ENCODE results near the gene GALR2. TPM values are rescaled to one million over a fixed set of nuclear protein-coding genes. Genes with fewer than 3 reads are reported as not detected.

Gene GALR2
- total RNA-seq, 4 donors from 2014 or later = 0.18 TPM; not detected in 3

- ATAC-seq = no peak
- TF ChIP-seq CTCF (IDR thresholded peaks at IDR 0.05 in 4 of 5, conservative IDR thresholded peaks at IDR 0.05 in 1 of 5) (no peak), POLR2A (IDR thresholded peaks at IDR 0.05) (no peak)
Measured at GRCh38 chr17:76088041-76088867, 13.7 kb downstream of the GALR2 start.

GRCh38 chr17:76088868-76089576 is 14.4 kb downstream of the GALR2 start:
- in situ Hi-C loops (cut with MboI; ENCODE audit: low sequenced_read_pairs in 4 of 4) = no loop called here
- DNase-seq (no peak), ATAC-seq (no peak)
- Histone ChIP-seq H3K27ac (no peak overlapping the region), H3K36me3 (peaks cover 0 to 96% of the 10 kb centered on the region in 2 donors), H3K4me1 (no peaks in the 10 kb centered on the region), H3K4me3 (no peak overlapping the region), H3K9me3 (no peaks in the 10 kb centered on the region), H3K27me3 (no peaks in the 10 kb centered on the region)
- intact Hi-C loops (cut with DNase I; ENCODE audit: low total_unique reads) = no loop called here
- TF ChIP-seq CTCF (IDR thresholded peaks at IDR 0.05 in 4 of 5, conservative IDR thresholded peaks at IDR 0.05 in 1 of 5) (no peak), POLR2A (IDR thresholded peaks at IDR 0.05) (no peak)

More at GRCh38 chr17:76088041-76088867, 13.7 kb downstream of the GALR2 start:
- no peaks in the 10 kb centered on the region for H3K9me3 ChIP-seq
- no peaks in the 10 kb centered on the region for H3K27me3 ChIP-seq
- H3K4me1 ChIP-seq = no peaks in the 10 kb centered on the region
- DNase-seq = no peak
- in situ Hi-C loops (cut with MboI; ENCODE audit: low sequenced_read_pairs in 4 of 4) (no loop called here), intact Hi-C loops (cut with DNase I; ENCODE audit: low total_unique reads) (no loop called here)
- no peak overlapping the region for H3K27ac ChIP-seq
- peaks cover 0 to 96% of the 10 kb centered on the region in 2 donors for H3K36me3 ChIP-seq
- no peak overlapping the region for H3K4me3 ChIP-seq

DNA sequence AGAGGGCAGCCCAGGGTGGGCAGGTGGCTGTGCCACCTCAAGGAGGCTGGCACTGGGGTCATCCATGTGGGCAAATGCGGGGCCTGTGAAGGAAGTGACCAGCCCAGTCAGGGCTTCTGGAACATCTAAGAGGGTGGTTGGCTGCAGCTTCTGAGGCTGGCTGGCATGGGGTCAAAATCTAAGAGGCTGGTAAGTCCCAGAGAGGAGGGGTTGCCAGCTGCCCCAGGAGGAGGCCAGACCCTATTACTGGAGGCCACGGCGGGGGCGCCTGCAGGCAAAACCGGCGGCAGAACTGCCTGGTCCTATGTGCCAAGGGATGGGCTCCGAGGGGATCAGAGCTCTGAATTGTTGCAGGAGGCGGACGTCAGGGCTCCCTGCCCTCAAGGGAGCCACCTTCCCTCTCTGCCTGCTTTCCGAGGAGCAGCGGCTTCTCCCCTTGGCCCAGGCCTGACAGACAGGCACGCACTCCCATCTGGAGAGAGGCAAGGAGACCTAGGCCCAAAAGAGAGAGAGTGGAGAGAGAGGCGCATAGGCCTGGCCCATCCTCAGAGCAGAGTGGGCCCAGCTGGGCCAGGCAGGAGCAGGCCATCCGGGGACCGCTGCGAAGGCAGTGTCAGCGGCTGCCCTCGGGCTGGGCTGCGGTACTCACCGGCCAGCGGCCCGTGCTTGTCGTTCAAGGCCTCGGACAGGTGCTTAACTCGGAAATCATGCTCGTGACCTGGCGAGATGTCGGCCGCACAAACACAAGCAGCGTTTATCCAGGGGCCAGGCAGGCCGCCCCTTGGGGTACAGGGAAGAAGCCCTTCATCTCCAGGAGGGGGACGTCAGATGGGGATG is 15.3 kb downstream of the GALR2 start:
- H3K4me1 ChIP-seq = no peaks in the 10 kb centered on the region
- in situ Hi-C loops (cut with MboI; ENCODE audit: low sequenced_read_pairs in 4 of 4) = no loop called here
- no peak overlapping the region for H3K4me3 ChIP-seq
- no peaks in the 10 kb centered on the region for H3K9me3 ChIP-seq
- no peak for ATAC-seq
- no peak for TF ChIP-seq CTCF (IDR thresholded peaks at IDR 0.05 in 4 of 5, conservative IDR thresholded peaks at IDR 0.05 in 1 of 5)
- TF ChIP-seq POLR2A (IDR thresholded peaks at IDR 0.05) = no peak
- H3K27me3 ChIP-seq = no peaks in the 10 kb centered on the region
- no peak for DNase-seq
- peaks cover 0 to 96% of the 10 kb centered on the region in 2 donors for H3K36me3 ChIP-seq
- intact Hi-C loops (cut with DNase I; ENCODE audit: low total_unique reads) = no loop called here
- no peak overlapping the region for H3K27ac ChIP-seq

DNA sequence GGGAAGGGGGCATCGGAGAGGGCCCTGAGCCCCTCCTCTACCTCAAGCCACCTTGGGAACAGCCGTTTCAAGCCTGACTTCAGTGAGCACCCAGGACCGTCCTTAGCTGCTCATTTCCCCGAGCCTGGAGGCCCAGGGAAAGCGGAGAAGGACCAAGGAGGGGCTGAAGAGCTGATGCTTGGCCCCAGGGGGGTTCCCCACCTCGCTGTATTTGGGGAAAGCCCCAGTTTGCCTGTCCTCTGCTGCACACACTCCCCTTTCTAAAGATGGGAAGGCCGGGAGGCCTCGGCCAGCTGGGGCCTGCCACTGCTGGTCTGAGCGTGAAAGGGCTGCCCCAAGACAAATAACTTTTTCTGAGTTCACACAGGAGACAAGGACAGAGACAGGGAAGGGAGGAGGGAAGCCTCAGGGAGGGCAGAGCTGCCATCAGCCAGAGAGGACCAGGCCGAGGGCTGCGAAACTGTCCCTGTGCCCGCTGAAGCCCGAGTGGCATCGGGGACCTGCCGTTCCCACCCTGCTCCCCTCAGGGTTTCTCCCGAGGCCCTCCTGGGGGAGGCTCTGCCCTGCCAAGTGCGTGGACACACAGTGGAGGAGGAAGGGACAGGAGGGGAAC is 16.0 kb downstream of the GALR2 start:
- no peak for DNase-seq
- intact Hi-C loops (cut with DNase I; ENCODE audit: low total_unique reads) = no loop called here
- Histone ChIP-seq H3K9me3 (no peaks in the 10 kb centered on the region), H3K27ac (no peak overlapping the region), H3K4me1 (no peaks in the 10 kb centered on the region), H3K36me3 (peaks cover 0 to 95% of the 10 kb centered on the region in 2 donors), H3K27me3 (no peaks in the 10 kb centered on the region), H3K4me3 (no peak overlapping the region)
- ATAC-seq = no peak
- in situ Hi-C loops (cut with MboI; ENCODE audit: low sequenced_read_pairs in 4 of 4) = no loop called here
- TF ChIP-seq POLR2A (IDR thresholded peaks at IDR 0.05) = no peak
- no peak for TF ChIP-seq CTCF (IDR thresholded peaks at IDR 0.05 in 4 of 5, conservative IDR thresholded peaks at IDR 0.05 in 1 of 5)
